Measurements from ENCODE around the gene H2BK1.
A peak's percentile ranks its signal among the peaks of the same experiment; 100 is the strongest.

The H2BK1 gene

GRCh38 chr7:151249034-151249731, 38.9 kb upstream of the H2BK1 start:
- no peaks in the 10 kb centered on the region for H3K9me2 ChIP-seq (ENCODE audit: low read depth, low read length)
- H4K20me1 ChIP-seq (ENCODE audit: insufficient read depth, low read length), result no peaks in the 10 kb centered on the region
- no peaks in the 10 kb centered on the region for H3K36me3 ChIP-seq (ENCODE audit: insufficient read depth, low read length)
- H3K79me2 ChIP-seq (ENCODE audit: insufficient read depth, low read length), result no peaks in the 10 kb centered on the region
- no peak overlapping the region for H3K9ac ChIP-seq (ENCODE audit: low read length)
- H3K4me3 ChIP-seq (ENCODE audit: low read depth, low read length, poor library complexity, severe bottlenecking), result no peak overlapping the region
- no peak overlapping the region for H2AFZ ChIP-seq (ENCODE audit: low read length)
- H3K27me3 ChIP-seq (ENCODE audit: insufficient read depth, low read length), result peaks cover 29% of the 10 kb centered on the region
- TF ChIP-seq EZH2 (IDR thresholded peaks at IDR 0.05; ENCODE audit: borderline replicate concordance, low read length) (no peak), CTCF (IDR thresholded peaks at IDR 0.05; ENCODE audit: low read length) (no peak)
- H3F3A ChIP-seq (ENCODE audit: insufficient read depth, low read length), result no peaks in the 10 kb centered on the region
- peaks cover 29% of the 10 kb centered on the region for H3K4me1 ChIP-seq (ENCODE audit: insufficient read depth, low read length, severe bottlenecking)
- no peak overlapping the region for H3K27ac ChIP-seq (ENCODE audit: low read depth, low read length, poor library complexity, severe bottlenecking)
- H3K4me2 ChIP-seq (ENCODE audit: low read length), result peak overlapping the region; percentile 13; the same call in 1 of the 2 replicates
- H3K9me3 ChIP-seq (ENCODE audit: low read length), result no peaks in the 10 kb centered on the region

GRCh38 chr7:151248346-151249033, 38.2 kb upstream of the H2BK1 start, which contains the start of gene SMARCD3:
Gene SMARCD3, minus strand, starts transcription at chr7:151248694. Its CDS starts 132 bp downstream, at chr7:151248562.
- Histone ChIP-seq H3K9me2 (ENCODE audit: low read depth, low read length) (no peaks in the 10 kb centered on the region), H3K36me3 (ENCODE audit: insufficient read depth, low read length) (no peaks in the 10 kb centered on the region), H3F3A (ENCODE audit: insufficient read depth, low read length) (no peaks in the 10 kb centered on the region), H3K4me1 (ENCODE audit: insufficient read depth, low read length, severe bottlenecking) (peaks cover 36% of the 10 kb centered on the region), H3K4me2 (ENCODE audit: low read length) (peak within 1 kb of the TSS; percentile 39; the same call in 1 of the 2 replicates), H3K27me3 (ENCODE audit: insufficient read depth, low read length) (peaks cover 29% of the 10 kb centered on the region), H3K27ac (ENCODE audit: low read depth, low read length, poor library complexity, severe bottlenecking) (no peak within 1 kb of the TSS), H4K20me1 (ENCODE audit: insufficient read depth, low read length) (no peaks in the 10 kb centered on the region), H3K4me3 (ENCODE audit: low read depth, low read length, poor library complexity, severe bottlenecking) (no peak within 1 kb of the TSS), H3K9me3 (ENCODE audit: low read length) (no peaks in the 10 kb centered on the region), H3K9ac (ENCODE audit: low read length) (no peak within 1 kb of the TSS), H3K79me2 (ENCODE audit: insufficient read depth, low read length) (no peaks in the 10 kb centered on the region), H2AFZ (ENCODE audit: low read length) (no peak within 1 kb of the TSS)
- TF ChIP-seq CTCF (IDR thresholded peaks at IDR 0.05; ENCODE audit: low read length) (no peak), EZH2 (IDR thresholded peaks at IDR 0.05; ENCODE audit: borderline replicate concordance, low read length) (peak; percentile 99; the same call in 1 of the 2 replicates)

- Histone ChIP-seq H3K9me2 (ENCODE audit: low read depth, low read length) (no peaks in the 10 kb centered on the region), H3K36me3 (ENCODE audit: insufficient read depth, low read length) (no peaks in the 10 kb centered on the region), H3K9me3 (ENCODE audit: low read length) (no peaks in the 10 kb centered on the region), H3K4me3 (ENCODE audit: low read depth, low read length, poor library complexity, severe bottlenecking) (no peak overlapping the region), H2AFZ (ENCODE audit: low read length) (no peak overlapping the region), H4K20me1 (ENCODE audit: insufficient read depth, low read length) (no peaks in the 10 kb centered on the region), H3K79me2 (ENCODE audit: insufficient read depth, low read length) (no peaks in the 10 kb centered on the region), H3K9ac (ENCODE audit: low read length) (no peak overlapping the region), H3K4me2 (ENCODE audit: low read length) (peak overlapping the region; percentile 39; the same call in 1 of the 2 replicates), H3K27me3 (ENCODE audit: insufficient read depth, low read length) (peaks cover 27% of the 10 kb centered on the region), H3F3A (ENCODE audit: insufficient read depth, low read length) (no peaks in the 10 kb centered on the region), H3K27ac (ENCODE audit: low read depth, low read length, poor library complexity, severe bottlenecking) (no peak overlapping the region), H3K4me1 (ENCODE audit: insufficient read depth, low read length, severe bottlenecking) (peaks cover 43% of the 10 kb centered on the region)
- no peak for TF ChIP-seq CTCF (IDR thresholded peaks at IDR 0.05; ENCODE audit: low read length)
- TF ChIP-seq EZH2 (IDR thresholded peaks at IDR 0.05; ENCODE audit: borderline replicate concordance, low read length), result no peak
Observed at GRCh38 chr7:151247611-151248345, 37.5 kb upstream of the H2BK1 start.
